Ovary (tissue), 9 donors: ENCODE measurements around the gene KCNQ5. TPM values are rescaled to one million over a fixed set of nuclear protein-coding genes. Genes with fewer than 3 reads are reported as not detected.

Experiments
- DNase-seq, 5 donors: peaks; one replicate each; pipeline ENCODE4 v3.0.0-alpha.2; 2019 to 2020
- H3K27ac ChIP-seq, 2 donors: fragments of 200-600 bp; one replicate each; pipeline versions ENCODE4 v1.5.1 to v1.8.0; 2019 to 2022
- H3K27me3 ChIP-seq: fragments of 200-600 bp; one replicate; pipeline ENCODE4 v1.8.0; 2022
- H3K36me3 ChIP-seq: fragments of 200-600 bp; sonication (generic); one replicate; pipeline ENCODE4 v1.5.1; 2019
- H3K4me1 ChIP-seq: one replicate; pipeline ENCODE4 v1.8.1; 2013; ENCODE audit warnings: mild to moderate bottlenecking, moderate library complexity; ENCODE audit not compliant: insufficient read depth
- H3K4me3 ChIP-seq: fragments of 200-600 bp; sonication (generic); one replicate; pipeline ENCODE4 v1.5.1; 2017
- H3K9me3 ChIP-seq, 2 donors: fragments of 200-600 bp in 1 of 2; sonication (generic) in 1 of 2; one replicate each; pipeline versions ENCODE4 v1.5.1 to v1.8.1; 2013 to 2019; ENCODE audit warnings: mild to moderate bottlenecking in 1 of 2, moderate library complexity in 1 of 2
- CTCF ChIP-seq, 3 donors: fragments of 450-650 bp in 2 of 3; fragments of 200-600 bp in 1 of 3; IDR thresholded peaks; one replicate each; pipeline versions ENCODE4 v1.5.1 to v1.8.0; 2016 to 2022; ENCODE audit warnings: antibody characterized with exemption in 3 of 3, mild to moderate bottlenecking in 1 of 3
- EP300 ChIP-seq: sonication (generic); formaldehyde crosslinking; IDR thresholded peaks from one replicate; pipeline ENCODE4 v1.6.1; 2017; ENCODE audit warnings: antibody characterized with exemption
- POLR2A ChIP-seq: fragments of 450-650 bp; IDR thresholded peaks from one replicate; pipeline ENCODE4 v1.6.1; 2017; ENCODE audit warnings: antibody characterized with exemption, mild to moderate bottlenecking, moderate library complexity
- WGBS, 3 donors: extraction: QIAGEN DNeasy Blood & Tissue Kit in 1 of 3; methylation state at CpG; one replicate each; pipeline versions ENCODE4 v1.1.5 to v1.1.7; 2013 to 2017; 5-methylcytosine and 5-hydroxymethylcytosine counted together
- intact Hi-C, 4 donors: fragments of 100-400 bp; cut with DNase I; formaldehyde crosslinking; loops; one replicate each; pipeline versions ENCODE4 v1.11.0 to v1.15.1; 2022 to 2023
- polyA plus RNA-seq, 2 donors: library from polyadenylated mRNA; stranded (reverse); fragments of 200-250 nt in 1 of 2; fragments of 350-450 nt in 1 of 2; fragmentation: Illumina TruSeq in 1 of 2; extraction: RNeasy Lipid Tissue Mini Kit (QIAGEN cat#74804) in 1 of 2; gene quantifications; one replicate each; pipeline ENCODE4 v1.2.3, GENCODE V29; 2013 to 2014
- total RNA-seq, 7 donors: library from RNA; depleted of rRNA in 2 of 7; stranded (reverse); fragments of >200 nt in 2 of 7; fragmentation: NEBNext Ultra II Directional in 3 of 7; extraction: Animal tissue kit (Norgen Biotek cat#: 25700) in 3 of 7; gene quantifications; one replicate each; pipeline versions ENCODE4 v1.1.0 to v1.2.4, GENCODE V29; 2016 to 2023
- donor health status: DM: no; HTN: no; CAD: no; lungs with moderate emphysema.
- donor health status: DM: no; HTN: no; CAD: no.
- donor health status: Bipolar disorder and iron deficiency.
- donor health status: DM: yes; HTN: yes; CAD: no.
- donor health status: DM: no; HTN: no; CAD: no.
- donor health status: DM: yes; HTN: yes; CAD: no.

KCNQ5 gene
- total and polyA plus RNA-seq, 9 donors, result 0.02 to 0.80 (median 0.15) TPM; not detected in 2

GRCh38 chr6:72761761-72762160, 139.9 kb downstream of the KCNQ5 start:
- H3K4me1 ChIP-seq, result no peaks in the 10 kb centered on the region
- no peak overlapping the region for H3K27ac ChIP-seq
- DNase-seq, result no peak
- no peaks in the 10 kb centered on the region for H3K9me3 ChIP-seq
- 74 to 89% (median 77%) methylated on average over 5 of the region's 5 CpGs for WGBS, 3 donors
- TF ChIP-seq CTCF (IDR thresholded peaks at IDR 0.05) (no peak), EP300 (no peak), POLR2A (no peak)
- H3K36me3 ChIP-seq, result no peaks in the 10 kb centered on the region
- H3K4me3 ChIP-seq, result no peak overlapping the region
- intact Hi-C loops, result no loop called here
- no peaks in the 10 kb centered on the region for H3K27me3 ChIP-seq

GRCh38 chr6:72769459-72770125, 147.7 kb downstream of the KCNQ5 start:
- Histone ChIP-seq H3K27me3 (no peaks in the 10 kb centered on the region), H3K4me3 (no peak overlapping the region), H3K4me1 (no peaks in the 10 kb centered on the region), H3K27ac (no peak overlapping the region), H3K36me3 (no peaks in the 10 kb centered on the region), H3K9me3 (no peaks in the 10 kb centered on the region)
- intact Hi-C loops, result no loop called here
- no peak for DNase-seq
- WGBS, 3 donors, result 80 to 85% (median 85%) methylated on average over 1 of the region's 1 CpG
- TF ChIP-seq EP300 (no peak), POLR2A (no peak), CTCF (IDR thresholded peaks at IDR 0.05) (no peak)

GRCh38 chr6:72770959-72771358, 149.1 kb downstream of the KCNQ5 start:
- Histone ChIP-seq H3K4me3 (no peak overlapping the region), H3K27ac (no peak overlapping the region)

GRCh38 chr6:72776456-72776855, 154.6 kb downstream of the KCNQ5 start:
- Histone ChIP-seq H3K27ac (no peak overlapping the region), H3K4me3 (no peak overlapping the region), H3K9me3 (no peaks in the 10 kb centered on the region), H3K27me3 (no peaks in the 10 kb centered on the region), H3K4me1 (no peaks in the 10 kb centered on the region), H3K36me3 (no peaks in the 10 kb centered on the region)
- TF ChIP-seq EP300, result no peak
- TF ChIP-seq CTCF (IDR thresholded peaks at IDR 0.05), result no peak
- no peak for TF ChIP-seq POLR2A
- DNase-seq, result no peak
- 53 to 59% (median 54%) methylated on average over 1 of the region's 1 CpG for WGBS, 3 donors
- intact Hi-C loops, result no loop called here

More at GRCh38 chr6:72770959-72771358, 149.1 kb downstream of the KCNQ5 start:
- no peak for TF ChIP-seq CTCF (IDR thresholded peaks at IDR 0.05)
- no peak for TF ChIP-seq EP300
- TF ChIP-seq POLR2A, result no peak
- no peaks in the 10 kb centered on the region for H3K4me1 ChIP-seq
- H3K27me3 ChIP-seq, result no peaks in the 10 kb centered on the region
- intact Hi-C loops, result no loop called here
- no peaks in the 10 kb centered on the region for H3K36me3 ChIP-seq
- WGBS, 3 donors, result 69 to 78% (median 73%) methylated on average over 3 of the region's 3 CpGs
- no peak for DNase-seq
- H3K9me3 ChIP-seq, result no peaks in the 10 kb centered on the region
